ENCODE results near the gene RAD18.

The RAD18 gene

GRCh38 chr3:8895829-8896228, 67.4 kb downstream of the RAD18 start:
- no peak for DNase-seq

GRCh38 chr3:8893001-8893400, 70.3 kb downstream of the RAD18 start:
- DNase-seq: no peak

- DNase-seq: peak; percentile 86
Measured at GRCh38 chr3:8891774-8892173, 71.5 kb downstream of the RAD18 start.

- DNase-seq: peak; percentile 80
Measured at GRCh38 chr3:8891303-8891702, 72.0 kb downstream of the RAD18 start.

GRCh38 chr3:8888301-8888915, 74.9 kb downstream of the RAD18 start:
- peak; percentile 95 for DNase-seq

- peak; percentile 38 for DNase-seq
Measured at GRCh38 chr3:8887435-8888300, 75.6 kb downstream of the RAD18 start.

- DNase-seq: peak; percentile 30
Measured at GRCh38 chr3:8886546-8886945, 76.7 kb downstream of the RAD18 start.

GRCh38 chr3:8885536-8886316, 77.5 kb downstream of the RAD18 start:
- no peak for DNase-seq

- no peak for DNase-seq
Measured at GRCh38 chr3:8884630-8885290, 78.5 kb downstream of the RAD18 start.

- no peak for DNase-seq
Measured at GRCh38 chr3:8882642-8883041, 80.6 kb downstream of the RAD18 start.

- DNase-seq: no peak
Measured at GRCh38 chr3:8882171-8882593, 81.1 kb downstream of the RAD18 start.

- no peak for DNase-seq
Measured at GRCh38 chr3:8879347-8879944, 83.8 kb downstream of the RAD18 start.

GRCh38 chr3:8875836-8876235, 87.4 kb downstream of the RAD18 start:
- DNase-seq: peak; percentile 55

GRCh38 chr3:8873740-8874139, 89.5 kb downstream of the RAD18 start:
- DNase-seq: no peak

- peak; percentile 29 for DNase-seq
Measured at GRCh38 chr3:8872261-8872660, 91.0 kb downstream of the RAD18 start.

- DNase-seq: no peak
Measured at GRCh38 chr3:8871306-8871705, 92.0 kb downstream of the RAD18 start.

GRCh38 chr3:8870134-8870533, 93.1 kb downstream of the RAD18 start:
- no peak for DNase-seq

GRCh38 chr3:8869613-8870012, 93.7 kb downstream of the RAD18 start:
- peak; percentile 97 for DNase-seq

- DNase-seq: no peak
Measured at GRCh38 chr3:8868996-8869395, 94.3 kb downstream of the RAD18 start.

GRCh38 chr3:8867646-8868045, 95.6 kb downstream of the RAD18 start:
- DNase-seq: no peak

GRCh38 chr3:8865697-8866096, 97.6 kb downstream of the RAD18 start:
- DNase-seq: no peak

Data from fibroblast of skin of abdomen (primary cell).